Measurements from ENCODE around the gene SIGLEC9.

DNA sequence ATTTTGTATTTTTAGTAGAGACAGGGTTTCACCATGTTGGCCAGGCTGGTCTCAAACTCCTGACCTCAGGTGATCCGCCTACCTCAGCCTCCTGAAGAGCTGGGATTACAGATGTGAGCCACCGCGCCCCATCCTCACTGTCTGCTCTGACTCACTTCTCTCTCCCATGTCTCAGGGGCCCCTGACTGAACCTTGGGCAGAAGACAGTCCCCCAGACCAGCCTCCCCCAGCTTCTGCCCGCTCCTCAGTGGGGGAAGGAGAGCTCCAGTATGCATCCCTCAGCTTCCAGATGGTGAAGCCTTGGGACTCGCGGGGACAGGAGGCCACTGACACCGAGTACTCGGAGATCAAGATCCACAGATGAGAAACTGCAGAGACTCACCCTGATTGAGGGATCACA, 5.0 kb downstream of the SIGLEC9 start:
- TF ChIP-seq, protein P1, sequence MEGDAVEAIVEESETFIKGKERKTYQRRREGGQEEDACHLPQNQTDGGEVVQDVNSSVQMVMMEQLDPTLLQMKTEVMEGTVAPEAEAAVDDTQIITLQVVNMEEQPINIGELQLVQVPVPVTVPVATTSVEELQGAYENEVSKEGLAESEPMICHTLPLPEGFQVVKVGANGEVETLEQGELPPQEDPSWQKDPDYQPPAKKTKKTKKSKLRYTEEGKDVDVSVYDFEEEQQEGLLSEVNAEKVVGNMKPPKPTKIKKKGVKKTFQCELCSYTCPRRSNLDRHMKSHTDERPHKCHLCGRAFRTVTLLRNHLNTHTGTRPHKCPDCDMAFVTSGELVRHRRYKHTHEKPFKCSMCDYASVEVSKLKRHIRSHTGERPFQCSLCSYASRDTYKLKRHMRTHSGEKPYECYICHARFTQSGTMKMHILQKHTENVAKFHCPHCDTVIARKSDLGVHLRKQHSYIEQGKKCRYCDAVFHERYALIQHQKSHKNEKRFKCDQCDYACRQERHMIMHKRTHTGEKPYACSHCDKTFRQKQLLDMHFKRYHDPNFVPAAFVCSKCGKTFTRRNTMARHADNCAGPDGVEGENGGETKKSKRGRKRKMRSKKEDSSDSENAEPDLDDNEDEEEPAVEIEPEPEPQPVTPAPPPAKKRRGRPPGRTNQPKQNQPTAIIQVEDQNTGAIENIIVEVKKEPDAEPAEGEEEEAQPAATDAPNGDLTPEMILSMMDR (IDR thresholded peaks at IDR 0.05; ENCODE audit: low read length) = no peak
- no peak for TF ChIP-seq EZH2 (IDR thresholded peaks at IDR 0.05; ENCODE audit: borderline replicate concordance, low read length)
